K562 (cell line): ENCODE results near the gene TMEM72. TPM values are rescaled to one million over a fixed set of nuclear protein-coding genes. Genes with fewer than 3 reads are reported as not detected.

Experiments used
- ATF3 ChIP-seq, 2 experiments: fragments of 450-650 bp in 1 of 2; sonication (generic) in 1 of 2; formaldehyde crosslinking in 1 of 2; IDR thresholded peaks in 1 of 2; conservative IDR thresholded peaks in 1 of 2; 2 replicates each; pipeline versions ENCODE4 v1.6.1 to v1.8.1; 2016 to 2023; ENCODE audit warnings: mild to moderate bottlenecking in 2 of 2, moderate library complexity in 2 of 2, inconsistent platforms in 1 of 2, missing genetic modification reagents in 1 of 2
- ATF7 ChIP-seq: fragments of 450-650 bp; IDR thresholded peaks from 2 replicates; pipeline ENCODE4 v1.7.1; 2014; ENCODE audit warnings: mild to moderate bottlenecking, moderate library complexity
- CTBP1 ChIP-seq: fragments of 450-650 bp; IDR thresholded peaks from 2 replicates; pipeline ENCODE4 v1.6.1; 2016; ENCODE audit warnings: borderline replicate concordance
- DIDO1 ChIP-seq: fragments of 450-650 bp; IDR thresholded peaks from 2 replicates; pipeline ENCODE4 v1.6.1; 2016; ENCODE audit warnings: low read depth, missing biosample characterization, missing genetic modification characterization
- FOXK2 ChIP-seq, 2 experiments: fragments of 450-650 bp; IDR thresholded peaks in 1 of 2; conservative IDR thresholded peaks in 1 of 2; 2 replicates each; pipeline ENCODE4 v1.6.1; 2016; ENCODE audit warnings: low read depth in 2 of 2, mild to moderate bottlenecking in 1 of 2
- GATAD2B ChIP-seq: fragments of 450-650 bp; IDR thresholded peaks from 2 replicates; pipeline ENCODE4 v1.6.1; 2017; ENCODE audit warnings: mild to moderate bottlenecking, borderline replicate concordance
- GMEB1 ChIP-seq: fragments of 250-450 bp; sonication (Bioruptor Pico); IDR thresholded peaks from 2 replicates; pipeline ENCODE4 v1.4.0; 2020; ENCODE audit warnings: mild to moderate bottlenecking
- MNT ChIP-seq, 2 experiments: fragments of 450-650 bp; conservative IDR thresholded peaks; 2 replicates each; pipeline ENCODE4 v1.6.1; 2017; ENCODE audit warnings: mild to moderate bottlenecking in 2 of 2, moderate library complexity in 2 of 2
- MTA1 ChIP-seq: fragments of 450-650 bp; IDR thresholded peaks from 2 replicates; pipeline ENCODE4 v1.6.1; 2017; ENCODE audit warnings: borderline replicate concordance
- PRPF4 ChIP-seq: fragments of 200-400 bp; formaldehyde crosslinking; IDR thresholded peaks from one replicate; pipeline ENCODE4 v1.6.1; 2017; ENCODE audit warnings: low read length, low read depth, mild to moderate bottlenecking; ENCODE audit not compliant: insufficient read depth, poor library complexity, severe bottlenecking
- RB1 ChIP-seq: fragments of 450-650 bp; IDR thresholded peaks from 2 replicates; pipeline ENCODE4 v1.6.1; 2017; ENCODE audit warnings: low read depth, mild to moderate bottlenecking
- SFPQ ChIP-seq: fragments of 200-400 bp; formaldehyde crosslinking; IDR thresholded peaks from 2 replicates; pipeline ENCODE4 v1.6.1; 2017; ENCODE audit warnings: mild to moderate bottlenecking, low read depth, low read length, moderate library complexity
- SRSF3 ChIP-seq: fragments of 200-400 bp; formaldehyde crosslinking; IDR thresholded peaks from 2 replicates; pipeline ENCODE4 v1.6.1; 2016; ENCODE audit warnings: mild to moderate bottlenecking, low read length, moderate library complexity; ENCODE audit not compliant: insufficient read depth
- TAF7 ChIP-seq: fragments of 450-650 bp; IDR thresholded peaks from 2 replicates; pipeline ENCODE4 v1.6.1; 2016; ENCODE audit warnings: missing genetic modification characterization, missing compliant biosample characterization
- TBP ChIP-seq: optimal IDR thresholded peaks from 2 replicates; pipeline ENCODE3; 2011; ENCODE audit warnings: low read depth, low read length, improper control_type of control experiment
- USF2 ChIP-seq: sonication (generic); formaldehyde crosslinking; IDR thresholded peaks from 2 replicates; pipeline ENCODE4 v1.5.0; 2020; ENCODE audit warnings: missing genetic modification reagents
- ZNF740 ChIP-seq, 3 experiments: fragments of 200-800 bp in 1 of 3; sonication (Bioruptor generic) in 1 of 3; sonication (generic) in 1 of 3; formaldehyde crosslinking in 1 of 3; IDR thresholded peaks; 2 replicates each; pipeline versions ENCODE4 v1.6.1 to v1.8.0; 2016 to 2022; ENCODE audit warnings: mild to moderate bottlenecking in 2 of 3, missing compliant biosample characterization in 2 of 3, missing genetic modification characterization in 2 of 3, missing genetic modification reagents in 1 of 3
- polyA plus RNA-seq, 8 experiments: library from polyadenylated mRNA; depleted of rRNA in 4 of 8; stranded (reverse) in 5 of 8; unstranded in 3 of 8; fragments of >200 nt; fragmentation: Nextera tagmentation in 2 of 8; fragmentation: Illumina TruSeq in 1 of 8; extraction: Ambion mirVana in 2 of 8; extraction: Trizol in 1 of 8; gene quantifications; 2 replicates each; pipeline versions ENCODE4 v1.2.1 to v1.2.3, GENCODE V29; 2011 to 2014; ENCODE audit warnings: inconsistent platforms in 1 of 8, missing spikeins in 1 of 8
- total RNA-seq, 7 experiments: library from RNA; depleted of rRNA in 6 of 7; stranded (reverse); fragments of >200 nt in 6 of 7; fragmentation: Illumina TruSeq in 2 of 7; extraction: Trizol in 2 of 7; gene quantifications; 2 replicates each; pipeline versions ENCODE4 v1.2.1 to v1.2.3, GENCODE V29; 2011 to 2021; ENCODE audit warnings: low replicate concordance in 1 of 7

Gene TMEM72
- total and polyA plus RNA-seq, 9 of the 15 experiments (the other 6 are each of a cell fraction or from before 2014, with no cell fraction given) = not detected

GRCh38 chr10:44974628-44975430 is 63.7 kb downstream of the TMEM72 start (continued):
- TF ChIP-seq GMEB1 (CRISPR knock-in tag) (no peak), MTA1 (no peak), ZNF740 (CRISPR knock-in tag; IDR thresholded peaks at IDR 0.05) (peak; percentile 20; the same call in 1 of the 2 replicates), ZNF740 (tag; IDR thresholded peaks at IDR 0.05) (no peak), TBP (peak; percentile 71), SRSF3 (no peak), USF2 (no peak), CTBP1 (peak; percentile 23; the same call in 1 of the 2 replicates), TAF7 (tag) (no peak), GATAD2B (no peak; the same call in 1 of the 2 replicates), MNT (conservative IDR thresholded peaks at IDR 0.05) (0 out of 4 replicates have a peak, but pooled peaks of 1 of the 2 experiments have one; percentile 31), FOXK2 (conservative IDR thresholded peaks at IDR 0.05 in 1 of 2, IDR thresholded peaks at IDR 0.05 in 1 of 2; ENCODE audit: low read depth in 2 of 2) (0 out of 4 replicates have a peak, but pooled peaks of 1 of the 2 experiments have one; percentile 15), ATF7 (peak; percentile 22; the same call in 1 of the 2 replicates), ATF3 (IDR thresholded peaks at IDR 0.05) (no peak), ATF3 (CRISPR knock-in tag; conservative IDR thresholded peaks at IDR 0.05) (no peak), SFPQ (no peak), PRPF4 (no peak), RB1 (peak; percentile 94), DIDO1 (tag) (no peak)
